Measurements from ENCODE around the gene RHCE. TPM values are rescaled to one million over a fixed set of nuclear protein-coding genes. Genes with fewer than 3 reads are reported as not detected.

Gene RHCE
- total RNA-seq (2022; extraction: Qiagen RNA extraction; ENCODE audit: low read depth): 0.09 to 0.17 TPM (median 0.14 TPM) in 4 of 5 replicates, not detected in the other

DNA sequence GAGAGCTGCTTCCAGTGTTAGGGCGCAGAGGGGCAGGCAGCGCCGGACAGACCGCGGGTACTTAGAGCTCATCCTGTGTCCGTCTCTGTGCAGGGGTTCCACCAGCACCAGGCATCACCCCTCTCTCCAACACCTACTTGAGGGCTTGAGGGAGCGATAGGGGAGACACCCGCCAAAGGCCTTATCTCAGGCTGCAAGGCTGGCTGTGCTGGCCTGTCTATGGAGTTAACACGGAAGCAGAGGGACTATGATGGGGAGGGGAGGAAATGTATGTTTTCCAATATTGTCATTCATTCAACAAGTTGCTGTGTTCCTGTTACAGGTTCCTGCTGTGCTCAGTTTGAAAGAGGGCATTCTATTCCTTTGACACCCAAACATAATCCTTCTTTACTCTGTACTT is at the start of gene RHCE:
Gene RHCE, minus strand, starts transcription at position 111 of the 400 bp plus-strand sequence. Its CDS starts 39 bp downstream, at position 72.

DNA sequence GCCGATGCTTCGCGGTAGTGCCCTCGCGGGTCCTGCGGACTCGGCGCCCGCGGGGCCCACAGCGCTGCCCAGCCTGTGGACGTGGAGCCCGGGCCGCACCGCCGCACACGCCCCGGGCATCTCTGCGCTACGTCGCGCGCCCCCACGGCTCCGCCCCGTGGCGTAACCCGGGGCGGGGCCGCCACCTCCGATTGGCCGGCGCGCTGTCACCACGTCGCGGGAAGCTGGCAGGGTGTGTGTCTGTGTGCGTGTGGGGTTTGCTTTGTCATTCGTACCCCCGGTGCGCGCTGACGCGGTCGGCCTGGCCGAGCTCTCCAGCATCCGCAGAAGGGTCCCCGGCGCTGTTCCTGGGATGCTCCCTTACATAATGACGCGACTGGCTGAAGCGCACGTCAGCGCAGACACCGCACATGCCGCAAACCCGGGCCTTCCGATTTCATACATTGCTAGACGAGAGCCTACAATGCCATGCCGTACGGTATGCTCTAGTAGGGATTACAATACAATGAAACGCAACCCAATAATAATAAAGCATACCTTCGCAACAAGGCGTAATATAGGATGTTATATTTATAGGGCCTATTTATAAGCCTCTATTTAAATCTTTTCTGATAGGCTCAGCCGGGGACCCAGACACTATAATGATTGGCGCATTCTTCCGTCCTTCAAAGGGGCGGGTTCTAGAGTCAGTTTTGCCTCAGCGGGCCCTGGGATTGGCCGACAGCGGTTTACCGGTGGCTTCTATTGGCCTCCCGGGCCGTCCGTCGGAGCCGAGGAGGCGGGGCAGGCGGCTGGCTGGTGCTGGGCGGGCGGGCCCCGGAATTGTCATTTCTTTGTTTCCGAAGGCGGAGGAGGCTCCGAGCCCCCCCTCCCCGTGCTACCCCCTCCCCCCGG is 9.7 kb upstream of the RHCE start, which contains the start of gene MACO1:
Gene MACO1, plus strand, starts transcription at position 825 of the 894 bp plus-strand sequence. CDS start 202 bp downstream, outside the sequence.

GRCh38 chr1:25338188-25338981 is 82.2 kb downstream of the RHCE start, which contains the start of gene TMEM50A:
TSS of gene TMEM50A (plus strand) at chr1:25338334. CDS start at chr1:25340487, 2,153 bp downstream.

Other genes starting within 250 kb of the RHCE start
- 35.3 to 41.5 TPM (median 37.4 TPM) in 5 replicates for gene SYF2, start 188.3 kb downstream of the RHCE start, total RNA-seq (2022; extraction: Qiagen RNA extraction; ENCODE audit: low read depth)
- gene RSRP1, start 173.4 kb downstream of the RHCE start, total RNA-seq (2022; extraction: Qiagen RNA extraction; ENCODE audit: low read depth): 15.5 to 22.9 TPM (median 21.0 TPM) in 5 replicates
- gene RHD, start 148.3 kb downstream of the RHCE start, total RNA-seq (2022; extraction: Qiagen RNA extraction; ENCODE audit: low read depth): not detected in 5 replicates
- gene TMEM50A, start 82.5 kb downstream of the RHCE start, total RNA-seq (2022; extraction: Qiagen RNA extraction; ENCODE audit: low read depth): 66.9 to 80.9 TPM (median 71.8 TPM) in 5 replicates
- 7.5 to 9.9 TPM (median 8.6 TPM) in 5 replicates for gene MACO1, start 10.1 kb upstream of the RHCE start, total RNA-seq (2022; extraction: Qiagen RNA extraction; ENCODE audit: low read depth)
- gene LDLRAP1, start 122.8 kb upstream of the RHCE start, total RNA-seq (2022; extraction: Qiagen RNA extraction; ENCODE audit: low read depth): 7.5 to 9.5 TPM (median 8.9 TPM) in 5 replicates
- 0.17 to 0.61 TPM (median 0.23 TPM) in 5 replicates for gene MAN1C1, start 196.0 kb upstream of the RHCE start, total RNA-seq (2022; extraction: Qiagen RNA extraction; ENCODE audit: low read depth)